WTC11 (cell line): Measurements from ENCODE around the gene BBS9. TPM values are rescaled to one million over a fixed set of nuclear protein-coding genes. Genes with fewer than 3 reads are reported as not detected.

Experiments
- ATAC-seq: fragments of 200-7000 bp; cut with Tn5 transposase; 2 replicates; pipeline ENCODE4 v1.10.0; 2021; ENCODE audit warnings: mild to moderate bottlenecking, moderate library complexity
- CTCF ChIA-PET: fragments of 300-600 bp; sonication (Branson Sonifier 250); formaldehyde crosslinking; loops from one replicate; lab custom pipeline; 2021; ENCODE audit warnings: antibody characterized with exemption; lab: Charles Lee
- POLR2A ChIA-PET: fragments of 350-600 bp; sonication (Branson Sonifier 250); formaldehyde crosslinking; loops from one replicate; lab custom pipeline; 2021; ENCODE audit warnings: antibody characterized with exemption; lab: Charles Lee
- DNase-seq: peaks from one replicate; pipeline ENCODE4 v3.0.0; 2021; ENCODE audit warnings: low spot score
- H3K27ac Mint-ChIP-seq: 2 replicates; pipeline ENCODE4 v1.8.0; 2021; ENCODE audit warnings: mixed read lengths
- H3K27me3 Mint-ChIP-seq: 2 replicates; pipeline ENCODE4 v1.8.0; 2021; ENCODE audit warnings: low read depth, mild to moderate bottlenecking, moderate library complexity, mixed read lengths
- H3K36me3 Mint-ChIP-seq: 2 replicates; pipeline ENCODE4 v1.8.0; 2021; ENCODE audit warnings: mixed read lengths
- H3K4me1 Mint-ChIP-seq: 2 replicates; pipeline ENCODE4 v1.8.0; 2022; ENCODE audit warnings: mixed read lengths
- H3K4me3 Mint-ChIP-seq: 2 replicates; pipeline ENCODE4 v1.8.0; 2021; ENCODE audit warnings: mild to moderate bottlenecking, moderate library complexity, mixed read lengths
- H3K9me3 Mint-ChIP-seq: 2 replicates; pipeline ENCODE4 v1.8.0; 2021; ENCODE audit warnings: mixed read lengths
- ARID4B ChIP-seq: sonication (generic); formaldehyde crosslinking; IDR thresholded peaks from 2 replicates; pipeline ENCODE4 v1.8.0; 2023; ENCODE audit warnings: missing genetic modification reagents, mild to moderate bottlenecking, borderline replicate concordance
- ATF1 ChIP-seq: sonication (generic); formaldehyde crosslinking; IDR thresholded peaks from 2 replicates; pipeline ENCODE4 v1.8.1; 2023; ENCODE audit warnings: mild to moderate bottlenecking, moderate library complexity, missing genetic modification reagents
- ATF3 ChIP-seq: sonication (generic); formaldehyde crosslinking; conservative IDR thresholded peaks from 2 replicates; pipeline ENCODE4 v1.8.1; 2022; ENCODE audit warnings: mild to moderate bottlenecking, missing genetic modification reagents
- CDX4 ChIP-seq: fragments of 250-450 bp; sonication (Bioruptor Pico); IDR thresholded peaks from 2 replicates; pipeline ENCODE4 v1.9.0; 2021; ENCODE audit warnings: moderate library complexity, mild to moderate bottlenecking, inconsistent platforms, borderline replicate concordance
- CTCF ChIP-seq: fragments of 200-600 bp; IDR thresholded peaks from 2 replicates; pipeline ENCODE4 v1.8.0; 2022; ENCODE audit warnings: antibody characterized with exemption
- ERG ChIP-seq: fragments of 250-450 bp; sonication (Bioruptor Pico); IDR thresholded peaks from 2 replicates; pipeline ENCODE4 v1.8.0; 2021; ENCODE audit warnings: mild to moderate bottlenecking
- ETV6 ChIP-seq: sonication (generic); formaldehyde crosslinking; IDR thresholded peaks from 2 replicates; pipeline ENCODE4 v1.8.1; 2022; ENCODE audit warnings: mild to moderate bottlenecking, missing genetic modification reagents
- FOXP4 ChIP-seq: sonication (generic); formaldehyde crosslinking; IDR thresholded peaks from 2 replicates; pipeline ENCODE4 v1.8.0; 2022; ENCODE audit warnings: mild to moderate bottlenecking, missing genetic modification reagents
- HMGXB4 ChIP-seq: sonication (generic); formaldehyde crosslinking; IDR thresholded peaks from 2 replicates; pipeline ENCODE4 v1.8.1; 2023; ENCODE audit warnings: mild to moderate bottlenecking, moderate library complexity, missing genetic modification reagents
- IRF2 ChIP-seq: sonication (generic); formaldehyde crosslinking; IDR thresholded peaks from 2 replicates; pipeline ENCODE4 v1.8.0; 2022; ENCODE audit warnings: low read depth, missing genetic modification reagents, borderline replicate concordance
- MAX ChIP-seq: sonication (generic); formaldehyde crosslinking; IDR thresholded peaks from 2 replicates; pipeline ENCODE4 v1.8.0; 2022; ENCODE audit warnings: mild to moderate bottlenecking, missing genetic modification reagents
- PREB ChIP-seq: sonication (generic); formaldehyde crosslinking; IDR thresholded peaks from 2 replicates; pipeline ENCODE4 v1.8.1; 2022; ENCODE audit warnings: mild to moderate bottlenecking, missing genetic modification reagents, moderate library complexity, borderline replicate concordance
- TEAD4 ChIP-seq: sonication (generic); formaldehyde crosslinking; IDR thresholded peaks from 2 replicates; pipeline ENCODE4 v1.8.0; 2022; ENCODE audit warnings: mild to moderate bottlenecking, missing genetic modification reagents
- ZBTB21 ChIP-seq: sonication (generic); formaldehyde crosslinking; IDR thresholded peaks from 2 replicates; pipeline ENCODE4 v1.8.1; 2023; ENCODE audit warnings: mild to moderate bottlenecking, missing genetic modification reagents, borderline replicate concordance
- ZNF232 ChIP-seq: sonication (generic); formaldehyde crosslinking; IDR thresholded peaks from 2 replicates; pipeline ENCODE4 v1.8.0; 2022; ENCODE audit warnings: mild to moderate bottlenecking, missing genetic modification reagents
- ZNF423 ChIP-seq: fragments of 250-450 bp; sonication (Bioruptor Pico); IDR thresholded peaks from 2 replicates; pipeline ENCODE4 v2.1.2; 2022; ENCODE audit warnings: mild to moderate bottlenecking, moderate library complexity
- total RNA-seq: library from RNA; stranded (reverse); gene quantifications from 3 replicates; pipeline ENCODE4 v1.2.3, GENCODE V29; 2021

BBS9 gene
- total RNA-seq, 1 experiment from 2014 or later, result 56.6 TPM

GRCh38 chr7:33200282-33200681, 70.9 kb downstream of the BBS9 start:
- Mint-ChIP-seq H3K36me3 (no peaks in the 10 kb centered on the region), H3K9me3 (no peaks in the 10 kb centered on the region), H3K4me1 (no peaks in the 10 kb centered on the region), H3K27me3 (no peaks in the 10 kb centered on the region), H3K27ac (no peak overlapping the region), H3K4me3 (no peak overlapping the region)
- ATAC-seq (no peak), DNase-seq (no peak)
- ChIA-PET POLR2A (no interaction called here), CTCF (no interaction called here)
- TF ChIP-seq ARID4B, result no peak
- TF ChIP-seq ATF1, result no peak

GRCh38 chr7:33201821-33202220, 72.5 kb downstream of the BBS9 start:
- no peaks in the 10 kb centered on the region for H3K36me3 Mint-ChIP-seq
- H3K9me3 Mint-ChIP-seq, result no peaks in the 10 kb centered on the region
- no peak for ATAC-seq
- ChIA-PET POLR2A (no interaction called here), CTCF (no interaction called here)
- DNase-seq, result no peak
- no peak overlapping the region for H3K27ac Mint-ChIP-seq
- no peaks in the 10 kb centered on the region for H3K27me3 Mint-ChIP-seq
- no peaks in the 10 kb centered on the region for H3K4me1 Mint-ChIP-seq
- no peak overlapping the region for H3K4me3 Mint-ChIP-seq
- no peak for TF ChIP-seq ARID4B
- no peak for TF ChIP-seq PREB (CRISPR knock-in tag)
- TF ChIP-seq ETV6, result no peak
- no peak for TF ChIP-seq HMGXB4 (CRISPR knock-in tag)
- no peak for TF ChIP-seq CDX4 (CRISPR knock-in tag)
- no peak for TF ChIP-seq ATF3 (CRISPR knock-in tag)
- no peak for TF ChIP-seq ZBTB21 (CRISPR knock-in tag)
- no peak for TF ChIP-seq ZNF423
- TF ChIP-seq IRF2 (CRISPR knock-in tag), result no peak
- no peak for TF ChIP-seq CTCF
- no peak for TF ChIP-seq TEAD4 (CRISPR knock-in tag)
- no peak for TF ChIP-seq ZNF232 (CRISPR knock-in tag)
- no peak for TF ChIP-seq FOXP4 (CRISPR knock-in tag)
- TF ChIP-seq ERG, result no peak
- TF ChIP-seq MAX (CRISPR knock-in tag), result no peak
